NOMO-1 (cell line): ENCODE measurements around the gene MTARC2.

Source experiments
- DNase-seq, 2 experiments: peaks; one replicate each; lab custom pipeline; 2025; ENCODE audit not compliant: unreplicated experiment in 2 of 2; lab: John Stamatoyannopoulos, UW

The MTARC2 gene

DNA sequence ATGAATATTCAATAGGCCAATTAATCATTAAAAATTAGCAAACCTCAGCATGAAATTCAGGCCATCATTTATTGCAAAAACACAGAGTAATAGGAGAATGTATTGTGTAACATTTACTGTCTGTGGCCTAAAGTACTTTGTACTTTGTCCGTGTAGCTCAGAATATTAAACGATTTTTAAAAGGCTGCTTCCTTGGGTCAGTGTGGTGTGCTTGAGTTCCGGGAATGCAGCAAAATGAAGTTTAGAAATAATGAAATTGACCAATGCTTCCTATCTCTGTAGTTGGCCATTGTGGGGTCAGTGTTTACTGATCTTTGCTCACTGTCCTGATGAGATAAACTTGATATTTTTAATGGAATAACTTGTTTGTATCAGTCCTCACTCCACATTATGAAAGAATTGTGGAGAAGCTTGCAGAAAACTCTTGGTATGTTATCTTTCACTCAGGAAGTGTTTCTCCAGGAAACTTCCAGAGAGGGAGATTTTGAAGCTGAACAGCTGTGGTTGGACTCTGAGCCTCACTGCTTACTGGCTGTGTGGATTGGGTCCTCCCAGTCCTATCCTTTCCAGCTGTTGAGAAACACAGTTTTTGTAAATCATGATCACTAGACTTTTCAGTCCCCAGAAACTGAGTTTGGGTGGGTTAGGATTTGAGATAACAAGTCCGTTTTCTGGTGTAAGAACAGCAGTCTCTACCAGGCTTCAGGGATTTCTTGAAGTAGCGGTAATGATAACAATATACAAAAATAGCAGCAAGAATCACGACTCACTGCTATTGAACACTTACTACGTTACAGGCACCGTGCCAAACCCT, 19.4 kb downstream of the MTARC2 start:
- DNase-seq = peak in 1 of 2 experiments; percentile 42

DNA sequence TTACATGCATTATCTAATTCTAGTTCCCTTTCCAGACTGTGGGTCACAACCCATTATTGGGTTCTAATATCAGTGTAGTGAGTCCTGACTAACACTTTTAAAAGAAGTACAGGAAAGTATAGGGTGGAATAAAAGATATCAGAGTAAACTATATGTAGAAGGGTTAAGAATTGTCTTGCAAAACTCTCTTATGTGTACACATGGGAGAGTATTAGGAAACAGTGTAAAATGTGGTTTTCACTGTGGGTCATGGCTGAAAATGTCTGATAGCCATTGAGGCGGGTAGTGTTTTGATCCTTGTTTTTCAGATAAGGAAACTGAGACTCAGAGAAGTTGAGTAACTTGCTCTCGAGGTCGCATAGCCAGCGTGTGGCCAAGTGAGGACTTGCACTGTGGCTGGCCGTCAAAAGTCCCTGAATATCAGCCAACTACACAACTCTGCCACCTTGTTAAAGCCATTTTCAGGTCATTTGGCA, 20.0 kb downstream of the MTARC2 start:
- peak in 1 of 2 experiments; percentile 40 for DNase-seq

GRCh38 chr1:220769205-220769604, 21.1 kb downstream of the MTARC2 start:
- no peak for DNase-seq

GRCh38 chr1:220770245-220770913, 22.3 kb downstream of the MTARC2 start:
- no peak for DNase-seq

- DNase-seq = no peak
Observed at GRCh38 chr1:220772846-220773245, 24.7 kb downstream of the MTARC2 start.

GRCh38 chr1:220775240-220775853, 27.2 kb downstream of the MTARC2 start:
- DNase-seq = peak in 1 of 2 experiments; percentile 28

DNA sequence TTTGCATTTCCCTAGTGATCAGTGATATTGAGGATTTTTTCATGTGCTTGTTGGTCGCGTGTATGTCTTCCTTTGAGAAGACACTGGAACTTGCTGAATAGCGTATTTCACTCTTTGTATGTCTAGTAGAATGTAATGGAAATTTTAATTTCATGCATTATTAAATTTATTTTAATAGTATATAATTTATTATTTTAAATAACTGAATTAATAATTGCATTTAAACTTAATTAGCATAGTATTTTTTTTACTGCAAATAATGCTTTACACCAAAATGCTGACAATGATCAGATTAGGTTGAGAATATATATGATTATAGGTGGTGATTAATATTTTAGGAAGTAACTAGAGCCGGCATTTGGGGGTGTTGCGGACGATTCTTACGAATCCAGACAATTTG, 28.1 kb downstream of the MTARC2 start:
- DNase-seq = no peak

GRCh38 chr1:220776720-220777326, 28.7 kb downstream of the MTARC2 start:
- peak; percentile 23 to 35 for DNase-seq

DNA sequence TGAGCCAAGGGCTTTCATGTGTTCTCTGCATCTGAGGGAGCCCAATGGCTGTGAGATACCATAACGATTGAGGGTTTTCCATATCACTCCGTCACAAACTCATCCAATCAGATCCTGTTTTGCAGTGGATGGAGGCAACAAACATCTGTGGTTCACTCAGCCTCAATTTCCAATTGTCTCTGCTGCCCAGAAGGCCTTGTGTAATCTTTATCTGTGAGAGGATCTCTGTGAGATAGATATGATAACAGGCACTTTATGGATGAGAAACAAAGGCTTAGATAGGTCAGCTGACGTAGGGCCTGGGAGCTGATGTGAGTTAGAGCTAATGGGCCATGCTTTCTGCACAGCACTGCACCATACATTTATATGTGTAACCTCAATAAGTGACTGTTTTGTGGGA, 35.3 kb downstream of the MTARC2 start:
- DNase-seq = no peak

- no peak for DNase-seq
Observed at GRCh38 chr1:220784751-220785150, 36.6 kb downstream of the MTARC2 start.

DNA sequence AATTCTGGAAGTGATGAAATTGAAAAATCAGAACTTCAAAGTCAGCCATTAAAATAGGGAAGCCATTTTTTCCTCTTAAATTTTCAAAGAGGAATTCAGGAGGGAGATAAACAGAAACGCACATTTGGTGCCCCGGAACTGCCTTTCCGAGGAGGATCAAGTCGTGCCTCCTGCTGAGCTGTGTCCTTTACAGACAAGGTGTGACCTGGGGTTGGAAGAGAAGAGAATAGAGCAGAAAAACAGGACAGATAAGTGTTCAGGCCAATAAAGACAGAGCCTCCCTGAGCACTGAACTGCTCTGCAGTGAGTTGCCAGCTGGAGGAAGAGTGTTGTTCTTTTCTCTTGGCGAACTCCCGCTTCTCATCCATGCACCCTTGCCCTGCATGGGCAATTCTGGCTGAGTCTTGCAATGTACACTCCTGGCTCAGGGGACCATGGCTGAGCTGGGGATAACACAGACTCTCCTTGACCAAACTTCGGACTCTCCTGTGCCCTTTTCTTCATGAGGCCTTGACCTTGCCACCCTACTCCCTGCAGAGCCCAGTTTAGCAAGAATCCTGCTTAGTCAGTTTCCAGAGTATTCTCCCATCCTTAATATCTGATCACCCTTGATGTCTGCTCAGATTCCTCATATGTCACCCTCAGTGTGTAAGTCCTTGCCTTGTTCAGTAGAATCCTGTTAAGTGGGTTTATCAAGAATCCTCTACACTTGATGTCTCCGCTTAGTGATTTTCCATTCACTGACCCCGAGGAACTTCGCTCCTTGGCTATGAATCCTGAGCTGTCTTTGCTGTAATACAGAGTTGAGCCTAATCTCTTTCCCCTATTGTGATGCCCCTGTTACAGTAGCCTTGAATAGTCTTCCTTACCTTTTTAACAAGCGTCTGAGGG, 37.3 kb downstream of the MTARC2 start:
- no peak for DNase-seq

GRCh38 chr1:220786057-220786336, 37.9 kb downstream of the MTARC2 start:
- DNase-seq = no peak

- peak; percentile 58 to 78 for DNase-seq
Observed at GRCh38 chr1:220786337-220787068, 38.4 kb downstream of the MTARC2 start, which contains the start of gene MTARC1. Gene MTARC1, plus strand, starts transcription at chr1:220786913. Its CDS starts 32 bp downstream, at chr1:220786945.

DNA sequence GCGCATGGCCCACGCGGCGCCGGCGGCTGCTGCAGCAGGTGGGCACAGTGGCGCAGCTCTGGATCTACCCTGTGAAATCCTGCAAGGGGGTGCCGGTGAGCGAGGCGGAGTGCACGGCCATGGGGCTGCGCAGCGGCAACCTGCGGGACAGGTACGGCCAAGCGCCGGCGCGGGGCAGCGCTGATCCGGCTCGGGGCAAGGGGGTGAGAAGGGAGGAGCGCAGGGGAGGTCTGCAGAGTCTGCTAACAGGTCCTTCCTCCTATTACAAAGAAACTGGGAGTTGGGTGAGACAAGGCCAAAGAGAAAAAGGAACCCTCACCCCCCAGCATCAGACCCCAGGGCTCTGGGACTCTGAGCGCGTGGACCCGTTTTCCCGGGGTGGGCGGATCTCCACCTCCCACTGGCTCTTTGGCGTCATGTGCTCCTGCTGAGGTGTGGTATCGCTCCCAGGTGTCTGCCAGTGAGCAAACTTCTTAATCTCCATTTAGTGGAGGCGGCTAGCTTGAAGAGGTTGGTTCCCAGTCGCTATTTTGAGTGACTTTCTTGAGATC, 39.0 kb downstream of the MTARC2 start:
- DNase-seq = peak; percentile 22 to 31

- no peak for DNase-seq
Observed at GRCh38 chr1:220788900-220789299, 40.8 kb downstream of the MTARC2 start.

DNA sequence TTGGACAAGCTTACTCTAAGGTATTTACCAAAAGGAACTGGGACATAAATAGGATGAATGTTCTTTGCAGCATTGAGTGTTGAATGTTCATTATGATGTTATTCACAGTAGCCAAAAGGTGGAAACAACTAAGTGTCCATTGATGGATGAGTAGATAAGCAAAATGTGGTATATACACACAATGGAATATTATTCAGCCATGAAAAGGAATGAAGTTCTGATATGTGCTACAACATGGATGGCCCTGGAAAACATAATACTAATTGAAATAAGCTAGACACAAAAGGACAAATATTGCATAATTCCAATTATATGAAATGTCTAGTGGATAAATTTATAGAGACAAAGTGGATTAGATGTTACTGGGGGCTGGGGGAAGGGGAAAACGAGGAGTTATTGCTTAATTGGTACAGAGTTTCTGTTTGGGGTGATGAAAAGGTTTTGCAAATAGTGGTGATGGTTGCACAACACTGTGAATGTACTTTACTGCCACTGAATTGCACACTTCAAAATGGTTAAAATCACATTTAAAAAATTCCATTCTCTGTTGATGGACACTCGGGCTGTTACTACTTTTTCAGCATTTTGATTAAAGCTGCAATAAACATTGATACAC, 41.5 kb downstream of the MTARC2 start:
- DNase-seq = peak; percentile 57 to 79

GRCh38 chr1:220791285-220791684, 43.2 kb downstream of the MTARC2 start:
- peak in 1 of 2 experiments; percentile 14 for DNase-seq

GRCh38 chr1:220791956-220792355, 43.8 kb downstream of the MTARC2 start:
- no peak for DNase-seq

DNA sequence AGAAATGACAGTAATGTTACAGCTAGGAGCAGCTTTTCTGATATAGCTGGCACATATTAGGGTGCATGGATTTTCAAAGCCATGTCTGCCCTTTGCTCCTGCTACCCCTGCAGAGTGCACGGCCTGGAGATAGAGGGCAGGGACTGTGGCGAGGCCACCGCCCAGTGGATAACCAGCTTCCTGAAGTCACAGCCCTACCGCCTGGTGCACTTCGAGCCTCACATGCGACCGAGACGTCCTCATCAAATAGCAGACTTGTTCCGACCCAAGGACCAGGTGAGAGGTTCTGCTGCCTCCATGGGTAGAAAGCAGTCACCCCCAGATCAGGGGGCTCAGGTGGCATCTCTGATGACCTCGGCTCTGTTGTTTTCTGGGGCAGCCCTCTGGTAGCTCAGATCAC, 48.4 kb downstream of the MTARC2 start:
- no peak for DNase-seq
